OCI-LY1 (cell line): Measurements from ENCODE around the gene NELFCD.

ENCODE experiments used
- CTCF ChIP-seq: fragments of 200-600 bp; sonication (generic), shearing (Covaris generic); IDR thresholded peaks from 2 replicates; pipeline ENCODE4 v1.5.1; 2017; ENCODE audit warnings: mild to moderate bottlenecking, antibody characterized with exemption, low read length, moderate library complexity, mixed read lengths
- EZH2 ChIP-seq: fragments of 200-600 bp; sonication (generic), shearing (Covaris generic); IDR thresholded peaks from 2 replicates; pipeline ENCODE4 v1.8.0; 2017; ENCODE audit warnings: borderline replicate concordance, mixed run types, mild to moderate bottlenecking, antibody characterized with exemption, low read length, moderate library complexity, mixed read lengths

GRCh38 chr20:59015411-59015810 lies 34.4 kb downstream of the NELFCD start:
- TF ChIP-seq EZH2 (no peak), CTCF (no peak)
